ENCODE data around the gene WASHC3. TPM values are rescaled to one million over a fixed set of nuclear protein-coding genes. Genes with fewer than 3 reads are reported as not detected.

WASHC3 gene
- total and polyA plus RNA-seq, 9 donors: 24.8 to 72.8 (median 35.6) TPM

DNA sequence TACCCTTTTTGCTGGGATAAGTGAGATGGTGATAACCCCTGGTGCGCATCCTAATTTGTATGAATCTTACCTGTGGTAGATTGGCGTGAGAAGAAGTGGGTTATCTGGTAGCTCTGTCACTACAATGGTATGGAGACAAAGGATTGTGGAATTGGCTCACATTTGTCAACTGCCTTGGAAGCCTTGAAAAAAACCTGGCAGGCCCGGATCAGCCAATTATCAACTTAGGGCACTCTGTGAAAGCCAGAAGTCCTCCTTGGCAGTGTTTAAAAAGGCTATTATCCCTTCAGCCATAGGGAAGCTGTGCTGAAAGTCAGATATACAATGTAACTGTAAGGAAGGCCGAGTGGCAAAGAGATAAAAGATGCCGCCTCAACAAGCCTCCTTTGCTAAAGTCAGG, 56.5 kb downstream of the WASHC3 start:
- DNase-seq: no peak
- no peaks in the 10 kb centered on the region for H3K36me3 ChIP-seq
- no peaks in the 10 kb centered on the region for H3K9me3 ChIP-seq
- intact Hi-C loops (cut with DNase I): no loop called here
- no peak overlapping the region for H3K27ac ChIP-seq
- 89 to 91% (median 90%) methylated on average over 5 of the region's 5 CpGs for WGBS, 3 donors
- no peaks in the 10 kb centered on the region for H3K27me3 ChIP-seq
- H3K4me1 ChIP-seq (ENCODE audit: insufficient read depth): no peaks in the 10 kb centered on the region
- TF ChIP-seq POLR2A (IDR thresholded peaks at IDR 0.05) (no peak), EP300 (IDR thresholded peaks at IDR 0.05) (no peak)
- TF ChIP-seq, protein P1, sequence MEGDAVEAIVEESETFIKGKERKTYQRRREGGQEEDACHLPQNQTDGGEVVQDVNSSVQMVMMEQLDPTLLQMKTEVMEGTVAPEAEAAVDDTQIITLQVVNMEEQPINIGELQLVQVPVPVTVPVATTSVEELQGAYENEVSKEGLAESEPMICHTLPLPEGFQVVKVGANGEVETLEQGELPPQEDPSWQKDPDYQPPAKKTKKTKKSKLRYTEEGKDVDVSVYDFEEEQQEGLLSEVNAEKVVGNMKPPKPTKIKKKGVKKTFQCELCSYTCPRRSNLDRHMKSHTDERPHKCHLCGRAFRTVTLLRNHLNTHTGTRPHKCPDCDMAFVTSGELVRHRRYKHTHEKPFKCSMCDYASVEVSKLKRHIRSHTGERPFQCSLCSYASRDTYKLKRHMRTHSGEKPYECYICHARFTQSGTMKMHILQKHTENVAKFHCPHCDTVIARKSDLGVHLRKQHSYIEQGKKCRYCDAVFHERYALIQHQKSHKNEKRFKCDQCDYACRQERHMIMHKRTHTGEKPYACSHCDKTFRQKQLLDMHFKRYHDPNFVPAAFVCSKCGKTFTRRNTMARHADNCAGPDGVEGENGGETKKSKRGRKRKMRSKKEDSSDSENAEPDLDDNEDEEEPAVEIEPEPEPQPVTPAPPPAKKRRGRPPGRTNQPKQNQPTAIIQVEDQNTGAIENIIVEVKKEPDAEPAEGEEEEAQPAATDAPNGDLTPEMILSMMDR (IDR thresholded peaks at IDR 0.05): no peak
- no peak overlapping the region for H3K4me3 ChIP-seq

DNA sequence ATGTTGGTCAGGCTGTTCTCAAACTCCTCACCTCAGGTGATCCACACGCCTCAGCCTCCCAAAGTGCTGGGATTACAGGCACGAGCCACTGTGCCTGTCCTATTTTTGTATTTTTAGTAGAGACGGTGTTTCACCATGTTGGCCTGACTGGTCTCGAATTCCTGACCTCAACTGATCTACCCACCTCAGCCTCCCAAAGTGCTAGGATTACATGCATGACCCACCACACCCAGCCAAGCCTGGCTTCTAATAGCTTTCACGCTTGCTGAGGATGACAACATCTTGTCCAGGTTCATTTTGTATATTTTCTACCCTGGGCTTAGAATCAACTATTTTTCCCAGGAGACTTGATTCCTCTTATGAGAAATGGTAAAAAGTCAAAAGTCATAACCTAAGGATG, 64.7 kb downstream of the WASHC3 start:
- TF ChIP-seq, protein P1 (IDR thresholded peaks at IDR 0.05): no peak
- TF ChIP-seq POLR2A (IDR thresholded peaks at IDR 0.05) (no peak), EP300 (IDR thresholded peaks at IDR 0.05) (no peak)

DNA sequence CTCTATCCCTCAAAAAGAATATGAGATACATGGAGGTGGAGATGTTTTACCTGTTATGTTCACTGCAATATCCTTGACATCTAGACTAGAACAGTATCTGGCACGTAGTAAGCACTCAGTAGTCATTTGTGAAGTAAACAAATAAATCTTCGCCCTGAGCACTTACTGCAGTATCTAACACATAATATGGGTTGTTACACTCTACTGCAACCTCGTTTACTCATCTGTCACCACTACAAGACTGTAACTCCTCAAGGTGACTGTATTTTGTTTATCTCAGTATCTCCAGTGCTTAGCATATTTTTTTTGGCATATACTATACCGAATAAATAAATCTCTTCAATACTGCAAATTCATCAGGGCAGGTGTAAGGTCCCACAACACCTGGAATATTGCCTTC, 66.1 kb downstream of the WASHC3 start:
- Histone ChIP-seq H3K9me3 (no peaks in the 10 kb centered on the region), H3K27ac (no peak overlapping the region), H3K27me3 (no peaks in the 10 kb centered on the region), H3K36me3 (no peaks in the 10 kb centered on the region), H3K4me3 (no peak overlapping the region), H3K4me1 (ENCODE audit: insufficient read depth) (no peaks in the 10 kb centered on the region)
- 60 to 67% (median 60%) methylated on average over 4 of the region's 4 CpGs for WGBS, 3 donors
- intact Hi-C loops (cut with DNase I): no loop called here
- DNase-seq: no peak
- TF ChIP-seq, protein P1 (IDR thresholded peaks at IDR 0.05): no peak
- TF ChIP-seq EP300 (IDR thresholded peaks at IDR 0.05) (no peak), POLR2A (IDR thresholded peaks at IDR 0.05) (no peak)

More for the DNA sequence above, 64.7 kb downstream of the WASHC3 start:
- DNase-seq: no peak
- H3K9me3 ChIP-seq: no peaks in the 10 kb centered on the region
- H3K27ac ChIP-seq: no peak overlapping the region
- no peaks in the 10 kb centered on the region for H3K4me1 ChIP-seq (ENCODE audit: insufficient read depth)
- no peaks in the 10 kb centered on the region for H3K36me3 ChIP-seq
- H3K27me3 ChIP-seq: no peaks in the 10 kb centered on the region
- WGBS, 3 donors: 89 to 96% (median 93%) methylated on average over 5 of the region's 5 CpGs
- intact Hi-C loops (cut with DNase I): no loop called here
- no peak overlapping the region for H3K4me3 ChIP-seq

DNA sequence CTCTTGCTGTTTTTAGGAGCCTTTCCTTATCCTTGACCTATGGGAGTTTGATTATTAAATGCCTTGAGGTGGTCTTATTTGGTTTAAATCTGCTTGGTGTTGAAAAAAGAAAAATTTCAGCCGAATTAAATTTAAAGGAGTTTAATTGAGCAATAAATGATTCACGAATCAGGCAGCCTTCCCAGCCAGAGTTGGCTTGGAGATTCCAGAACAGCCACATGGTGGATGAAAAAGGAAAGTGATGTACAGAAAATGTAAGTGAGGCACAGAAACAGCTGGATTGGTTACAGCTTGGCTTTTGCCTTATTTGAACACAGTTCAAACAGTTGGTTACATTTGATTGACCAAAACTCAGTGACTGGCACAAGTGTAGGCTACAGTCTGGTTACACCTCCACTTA, 69.7 kb downstream of the WASHC3 start:
- TF ChIP-seq, protein P1 (IDR thresholded peaks at IDR 0.05): no peak
- no peak for TF ChIP-seq POLR2A (IDR thresholded peaks at IDR 0.05)
- no peak for TF ChIP-seq EP300 (IDR thresholded peaks at IDR 0.05)
- H3K4me1 ChIP-seq (ENCODE audit: insufficient read depth): no peaks in the 10 kb centered on the region
- H3K27me3 ChIP-seq: no peaks in the 10 kb centered on the region
- H3K9me3 ChIP-seq: no peaks in the 10 kb centered on the region
- intact Hi-C loops (cut with DNase I): no loop called here
- 60 to 74% (median 62%) methylated on average over 2 of the region's 2 CpGs for WGBS, 3 donors
- no peak for DNase-seq
- no peaks in the 10 kb centered on the region for H3K36me3 ChIP-seq
- H3K27ac ChIP-seq: no peak overlapping the region
- no peak overlapping the region for H3K4me3 ChIP-seq
